ENCODE measurements around the gene FAM161A. TPM values are rescaled to one million over a fixed set of nuclear protein-coding genes. Genes with fewer than 3 reads are reported as not detected.
"Not testable (repeated sequence)": the region's sequence is repeated elsewhere in the genome, so short reads cannot be mapped to it uniquely, and the experiment has no call there.

FAM161A gene
- polyA plus RNA-seq, 1 experiment, result 0.20 TPM

DNA sequence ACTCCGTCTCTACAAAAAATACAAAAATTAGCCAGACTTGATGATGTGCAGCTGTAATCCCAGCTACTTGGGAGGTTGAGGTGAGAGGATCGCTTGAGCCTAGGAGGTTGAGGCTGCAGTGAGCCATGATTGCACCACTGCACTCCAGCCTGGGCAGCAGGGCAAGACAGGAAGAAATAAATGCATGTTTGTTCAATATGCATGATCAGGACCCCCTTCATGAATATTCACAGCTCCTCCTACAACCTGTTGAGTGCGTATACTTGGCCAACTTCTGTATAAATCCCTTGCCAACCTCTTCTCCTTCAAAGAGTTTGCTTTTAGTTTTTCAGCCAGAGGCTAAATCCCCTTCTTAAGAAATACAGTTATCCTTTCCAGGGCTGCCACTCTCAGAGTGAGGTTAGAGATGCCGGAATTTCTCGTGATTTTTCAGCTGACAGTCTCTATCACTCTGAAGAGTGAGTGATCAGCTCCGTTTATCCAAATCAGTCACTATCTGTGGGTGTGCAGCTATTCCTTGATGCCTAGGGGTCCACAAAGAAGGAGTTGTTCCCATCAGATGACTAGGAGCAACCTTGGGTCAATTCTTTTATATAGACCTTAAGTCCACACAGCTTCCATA is 39.2 kb downstream of the FAM161A start:
- no peak for TF ChIP-seq CTCF (IDR thresholded peaks at IDR 0.05; ENCODE audit: insufficient read depth, low read depth, low read length)
- peaks cover 9% of the 10 kb centered on the region for H3K27me3 ChIP-seq (ENCODE audit: control insufficient read depth, insufficient read depth, low read length)
- ChIA-PET CTCF (no interaction called here), POLR2A (no interaction called here)
- no peaks in the 10 kb centered on the region for H3K36me3 ChIP-seq (ENCODE audit: control insufficient read depth, insufficient read depth, low read length)
- no peak for DNase-seq (ENCODE audit: low read depth)
- H3K4me3 ChIP-seq (ENCODE audit: low read depth, low read length), result no peak overlapping the region

GRCh38 chr2:61813314-61813713 is 40.5 kb downstream of the FAM161A start:
- DNase-seq (ENCODE audit: low read depth); H3K27me3 ChIP-seq (ENCODE audit: control insufficient read depth, insufficient read depth, low read length); POLR2A ChIA-PET; H3K4me3 ChIP-seq (ENCODE audit: low read depth, low read length); H3K36me3 ChIP-seq (ENCODE audit: control insufficient read depth, insufficient read depth, low read length): not testable (repeated sequence)
- CTCF ChIA-PET, result interaction anchor here (0.6 to 1.0 kb wide), 2 partner anchors 38 to 47 kb away, joined by 3 read pairs; no protein-coding TSS in a partner anchor

- TF ChIP-seq CTCF (IDR thresholded peaks at IDR 0.05; ENCODE audit: insufficient read depth, low read depth, low read length), result no peak
- ChIA-PET POLR2A (no interaction called here), CTCF (no interaction called here)
- Histone ChIP-seq H3K27me3 (ENCODE audit: control insufficient read depth, insufficient read depth, low read length) (peaks cover 9% of the 10 kb centered on the region), H3K36me3 (ENCODE audit: control insufficient read depth, insufficient read depth, low read length) (no peaks in the 10 kb centered on the region), H3K4me3 (ENCODE audit: low read depth, low read length) (no peak overlapping the region)
- DNase-seq (ENCODE audit: low read depth), result no peak
Measured at GRCh38 chr2:61811821-61812220, 42.0 kb downstream of the FAM161A start.

GRCh38 chr2:61810203-61810602 is 43.7 kb downstream of the FAM161A start:
- POLR2A ChIA-PET, result not testable (repeated sequence)

DNA sequence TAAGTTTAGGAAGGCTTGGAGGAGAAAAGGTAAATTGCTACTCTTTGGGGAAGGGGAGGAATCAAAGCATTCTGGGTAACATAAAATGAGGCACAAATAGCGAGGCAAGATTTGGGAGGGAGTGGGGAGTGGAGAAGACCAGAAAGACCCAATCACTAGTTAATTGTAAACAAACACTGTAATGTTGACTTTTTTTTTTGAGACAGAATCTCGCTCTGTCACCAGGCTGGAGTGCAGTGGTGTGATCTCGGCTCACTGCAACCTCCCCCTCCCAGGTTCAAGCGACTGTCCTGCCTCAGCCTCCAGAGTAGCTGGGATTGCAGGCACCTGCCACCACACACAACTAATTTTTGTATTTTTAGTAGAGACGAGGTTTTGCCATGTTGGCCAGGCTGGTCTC is 45.2 kb downstream of the FAM161A start:
- DNase-seq (ENCODE audit: low read depth); H3K36me3 ChIP-seq (ENCODE audit: control insufficient read depth, insufficient read depth, low read length); CTCF ChIA-PET; POLR2A ChIA-PET; H3K27me3 ChIP-seq (ENCODE audit: control insufficient read depth, insufficient read depth, low read length); H3K4me3 ChIP-seq (ENCODE audit: low read depth, low read length): not testable (repeated sequence)

More at GRCh38 chr2:61810203-61810602, 43.7 kb downstream of the FAM161A start:
- not testable (repeated sequence) for DNase-seq (ENCODE audit: low read depth); H3K27me3 ChIP-seq (ENCODE audit: control insufficient read depth, insufficient read depth, low read length); H3K4me3 ChIP-seq (ENCODE audit: low read depth, low read length); H3K36me3 ChIP-seq (ENCODE audit: control insufficient read depth, insufficient read depth, low read length)
- CTCF ChIA-PET, result interaction anchor here (0.7 to 0.9 kb wide), 2 partner anchors 108 to 646 kb away, joined by 3 read pairs; no protein-coding TSS in a partner anchor

- Histone ChIP-seq H3K4me3 (ENCODE audit: low read depth, low read length) (no peak overlapping the region), H3K27me3 (ENCODE audit: control insufficient read depth, insufficient read depth, low read length) (peaks cover 3% of the 10 kb centered on the region), H3K36me3 (ENCODE audit: control insufficient read depth, insufficient read depth, low read length) (no peaks in the 10 kb centered on the region)
- TF ChIP-seq CTCF (IDR thresholded peaks at IDR 0.05; ENCODE audit: insufficient read depth, low read depth, low read length), result no peak
- ChIA-PET POLR2A (no interaction called here), CTCF (no interaction called here)
- DNase-seq (ENCODE audit: low read depth), result no peak
Measured at GRCh38 chr2:61807036-61807757, 46.7 kb downstream of the FAM161A start.

All from BJ (cell line).